HG02884 (cell line): ENCODE measurements around the gene ERC2.

Experiments used
- ATAC-seq: cut with Tn5 transposase; IDR thresholded peaks from one replicate; pipeline ENCODE4 v1.9.1; 2021; ENCODE audit warnings: mild to moderate bottlenecking, moderate library complexity; ENCODE audit not compliant: unreplicated experiment

ERC2 gene

GRCh38 chr3:56130036-56130435 lies 338.2 kb downstream of the ERC2 start:
- ATAC-seq: no peak

- ATAC-seq: no peak
These were observed 341.6 kb downstream of the ERC2 start for GRCh38 chr3:56126632-56127031.

- ATAC-seq: no peak
These were observed 342.8 kb downstream of the ERC2 start for GRCh38 chr3:56125358-56126005.

GRCh38 chr3:56124546-56124945 lies 343.7 kb downstream of the ERC2 start:
- no peak for ATAC-seq

GRCh38 chr3:56123487-56123886 lies 344.8 kb downstream of the ERC2 start:
- ATAC-seq: no peak

GRCh38 chr3:56122911-56123310 lies 345.4 kb downstream of the ERC2 start:
- ATAC-seq: no peak

- no peak for ATAC-seq
These were observed 346.6 kb downstream of the ERC2 start for GRCh38 chr3:56121716-56122115.

- no peak for ATAC-seq
These were observed 348.5 kb downstream of the ERC2 start for GRCh38 chr3:56119575-56120349.

- no peak for ATAC-seq
These were observed 349.3 kb downstream of the ERC2 start for GRCh38 chr3:56118968-56119367.

GRCh38 chr3:56115698-56116097 lies 352.6 kb downstream of the ERC2 start:
- no peak for ATAC-seq

GRCh38 chr3:56115199-56115598 lies 353.1 kb downstream of the ERC2 start:
- ATAC-seq: no peak

GRCh38 chr3:56113908-56114307 lies 354.4 kb downstream of the ERC2 start:
- no peak for ATAC-seq

GRCh38 chr3:56113231-56113630 lies 355.0 kb downstream of the ERC2 start:
- ATAC-seq: no peak

GRCh38 chr3:56111606-56112304 lies 356.5 kb downstream of the ERC2 start:
- ATAC-seq: no peak

- ATAC-seq: no peak
These were observed 357.4 kb downstream of the ERC2 start for GRCh38 chr3:56110886-56111285.

GRCh38 chr3:56107157-56107556 lies 361.1 kb downstream of the ERC2 start:
- ATAC-seq: no peak

GRCh38 chr3:56102032-56102431 lies 366.2 kb downstream of the ERC2 start:
- ATAC-seq: no peak

- ATAC-seq: no peak
These were observed 366.7 kb downstream of the ERC2 start for GRCh38 chr3:56101576-56101975.

GRCh38 chr3:56096999-56097398 lies 371.3 kb downstream of the ERC2 start:
- ATAC-seq: no peak

GRCh38 chr3:56094170-56094569 lies 374.1 kb downstream of the ERC2 start:
- no peak for ATAC-seq

- ATAC-seq: no peak
These were observed 378.5 kb downstream of the ERC2 start for GRCh38 chr3:56089739-56090138.
